Ascending aorta (tissue), 2 donors: ENCODE data around the gene TNFRSF25. TPM values are rescaled to one million over a fixed set of nuclear protein-coding genes. Genes with fewer than 3 reads are reported as not detected.
A peak's percentile ranks its signal among the peaks of the same experiment; 100 is the strongest.

ENCODE experiments used
- DNase-seq, 2 donors: peaks; one replicate each; pipeline ENCODE4 v3.0.0-alpha.2; 2019; ENCODE audit warnings: low spot score in 2 of 2
- H3K27ac ChIP-seq, 2 donors: fragments of 200-600 bp; sonication (generic); one replicate each; pipeline ENCODE4 v1.5.1; 2016 to 2017; ENCODE audit warnings: mild to moderate bottlenecking in 1 of 2
- H3K27me3 ChIP-seq: fragments of 200-600 bp; sonication (generic); one replicate; pipeline ENCODE4 v1.5.1; 2017
- H3K36me3 ChIP-seq, 2 donors: fragments of 200-600 bp; sonication (generic); one replicate each; pipeline ENCODE4 v1.5.1; 2016
- H3K4me1 ChIP-seq, 2 donors: fragments of 200-600 bp; sonication (generic); one replicate each; pipeline ENCODE4 v1.5.1; 2016 to 2017; ENCODE audit warnings: mild to moderate bottlenecking in 1 of 2
- H3K4me3 ChIP-seq, 2 donors: fragments of 200-600 bp; sonication (generic); one replicate each; pipeline ENCODE4 v1.5.1; 2016 to 2017; ENCODE audit warnings: mild to moderate bottlenecking in 1 of 2
- H3K9me3 ChIP-seq, 2 donors: fragments of 200-600 bp; sonication (generic); one replicate each; pipeline ENCODE4 v1.5.1; 2016
- intact Hi-C: fragments of 100-400 bp; cut with DNase I; formaldehyde crosslinking; loops from one replicate; pipeline ENCODE4 v1.15.1; 2023
- total RNA-seq: library from RNA; depleted of rRNA; stranded (reverse); fragments of >200 nt; gene quantifications from one replicate; pipeline ENCODE4 v1.1.0, GENCODE V29; 2016
- TF ChIP-seq, protein P1 (sequence below), 3 experiments: fragments of 200-600 bp in 2 of 3; fragments of 450-650 bp in 1 of 3; sonication (generic) in 2 of 3; IDR thresholded peaks; one replicate each; pipeline ENCODE4 v1.5.1; 2016 to 2019; ENCODE audit warnings: antibody characterized with exemption in 3 of 3, mild to moderate bottlenecking in 1 of 3, moderate library complexity in 1 of 3

The TNFRSF25 gene
- total RNA-seq, 1 donor from 2014 or later: 18.0 TPM

DNA sequence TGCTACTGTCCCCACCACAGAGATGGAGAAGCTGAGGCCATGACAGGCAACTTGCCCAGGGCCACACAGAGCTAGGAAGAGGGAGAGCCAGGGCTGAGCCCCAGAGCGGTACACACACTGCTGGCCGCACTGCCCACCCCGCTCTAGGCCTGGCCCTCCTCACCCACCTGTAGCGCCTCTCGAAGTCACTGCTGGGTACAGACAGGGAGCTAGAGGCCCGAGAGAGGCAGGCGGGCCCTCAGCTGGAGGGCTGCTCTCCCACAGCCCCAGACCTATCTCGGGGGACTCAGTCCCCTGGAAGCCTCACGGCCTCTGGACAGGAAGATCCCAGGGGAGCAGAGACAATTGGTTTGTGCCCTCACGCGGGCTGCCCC, 42.8 kb upstream of the TNFRSF25 start:
- no peaks in the 10 kb centered on the region for H3K9me3 ChIP-seq
- TF ChIP-seq, protein P1, sequence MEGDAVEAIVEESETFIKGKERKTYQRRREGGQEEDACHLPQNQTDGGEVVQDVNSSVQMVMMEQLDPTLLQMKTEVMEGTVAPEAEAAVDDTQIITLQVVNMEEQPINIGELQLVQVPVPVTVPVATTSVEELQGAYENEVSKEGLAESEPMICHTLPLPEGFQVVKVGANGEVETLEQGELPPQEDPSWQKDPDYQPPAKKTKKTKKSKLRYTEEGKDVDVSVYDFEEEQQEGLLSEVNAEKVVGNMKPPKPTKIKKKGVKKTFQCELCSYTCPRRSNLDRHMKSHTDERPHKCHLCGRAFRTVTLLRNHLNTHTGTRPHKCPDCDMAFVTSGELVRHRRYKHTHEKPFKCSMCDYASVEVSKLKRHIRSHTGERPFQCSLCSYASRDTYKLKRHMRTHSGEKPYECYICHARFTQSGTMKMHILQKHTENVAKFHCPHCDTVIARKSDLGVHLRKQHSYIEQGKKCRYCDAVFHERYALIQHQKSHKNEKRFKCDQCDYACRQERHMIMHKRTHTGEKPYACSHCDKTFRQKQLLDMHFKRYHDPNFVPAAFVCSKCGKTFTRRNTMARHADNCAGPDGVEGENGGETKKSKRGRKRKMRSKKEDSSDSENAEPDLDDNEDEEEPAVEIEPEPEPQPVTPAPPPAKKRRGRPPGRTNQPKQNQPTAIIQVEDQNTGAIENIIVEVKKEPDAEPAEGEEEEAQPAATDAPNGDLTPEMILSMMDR (IDR thresholded peaks at IDR 0.05): no peak
- H3K36me3 ChIP-seq: no peaks in the 10 kb centered on the region
- H3K4me3 ChIP-seq: no peak overlapping the region
- DNase-seq: no peak
- peaks cover 6 to 8% of the 10 kb centered on the region in 2 donors for H3K4me1 ChIP-seq
- intact Hi-C loops: no loop called here
- H3K27me3 ChIP-seq: no peaks in the 10 kb centered on the region
- no peak overlapping the region for H3K27ac ChIP-seq

DNA sequence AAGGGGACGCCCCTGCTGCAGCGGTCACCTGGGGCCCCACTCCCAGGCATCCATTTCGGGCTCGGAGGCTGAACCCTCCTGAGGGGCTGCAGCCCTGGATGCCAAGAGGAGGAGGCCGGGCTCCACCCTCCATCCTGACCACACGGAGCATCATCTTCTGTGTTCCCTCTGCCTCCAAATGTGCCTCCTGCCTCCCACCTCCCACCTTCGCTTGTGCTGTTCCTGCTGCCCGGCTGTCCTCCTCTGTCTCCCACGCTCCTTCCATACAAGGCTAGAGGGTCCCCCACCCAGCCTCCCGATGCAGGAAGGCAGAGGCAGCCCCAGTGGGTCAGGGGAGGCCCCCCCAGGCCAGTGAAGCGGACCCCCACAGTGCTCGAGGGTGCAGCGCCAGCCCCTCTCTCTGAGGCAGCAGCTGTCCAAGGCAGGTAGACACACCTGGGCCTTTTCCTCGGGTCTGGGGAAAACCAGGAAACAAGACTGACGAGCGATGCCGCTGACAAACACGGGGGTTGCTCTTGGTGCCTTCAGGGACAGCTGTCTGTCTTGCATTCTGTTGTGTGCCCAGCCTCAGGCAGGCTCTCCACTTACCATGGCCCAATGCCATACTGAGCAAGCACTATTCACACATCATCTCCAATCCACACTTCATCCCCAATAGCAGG, 42.3 kb upstream of the TNFRSF25 start:
- no peak for DNase-seq

DNA sequence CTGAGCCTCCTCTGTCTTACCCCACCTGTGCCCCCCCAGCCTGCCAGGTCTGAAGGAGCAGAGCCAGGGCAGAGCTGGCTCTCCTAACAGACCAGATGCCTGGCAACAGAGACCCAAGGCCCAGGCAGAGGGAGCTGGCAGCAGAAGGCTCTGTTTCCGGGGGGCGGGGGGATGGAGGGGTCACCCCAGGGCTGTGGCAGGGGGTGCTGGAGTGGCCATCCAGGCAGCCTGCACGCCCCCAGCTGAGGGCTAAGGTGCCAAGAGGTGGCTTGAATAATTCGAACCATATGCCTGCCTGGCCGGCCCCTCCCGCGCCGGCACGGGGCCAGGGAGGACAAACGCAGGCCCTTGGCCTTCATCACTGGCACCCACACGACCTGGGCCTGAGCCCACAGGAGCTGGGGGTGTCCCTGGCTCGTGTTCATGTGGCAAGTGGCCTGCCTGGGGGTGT, 41.5 kb upstream of the TNFRSF25 start:
- TF ChIP-seq, protein P1 (IDR thresholded peaks at IDR 0.05): no peak
- DNase-seq: no peak
- intact Hi-C loops: no loop called here
- H3K4me3 ChIP-seq: no peak overlapping the region
- H3K27ac ChIP-seq: peak overlapping the region in 1 of 2 donors; percentile 37
- H3K9me3 ChIP-seq: no peaks in the 10 kb centered on the region
- H3K27me3 ChIP-seq: no peaks in the 10 kb centered on the region
- no peaks in the 10 kb centered on the region for H3K36me3 ChIP-seq
- peaks cover 10 to 15% of the 10 kb centered on the region in 2 donors for H3K4me1 ChIP-seq

More for the DNA sequence above, 42.3 kb upstream of the TNFRSF25 start:
- Histone ChIP-seq H3K9me3 (no peaks in the 10 kb centered on the region), H3K27me3 (no peaks in the 10 kb centered on the region), H3K27ac (no peak overlapping the region), H3K4me3 (no peak overlapping the region), H3K4me1 (peaks cover 6 to 8% of the 10 kb centered on the region in 2 donors), H3K36me3 (no peaks in the 10 kb centered on the region)
- TF ChIP-seq, protein P1 (IDR thresholded peaks at IDR 0.05): no peak
- intact Hi-C loops: no loop called here

DNA sequence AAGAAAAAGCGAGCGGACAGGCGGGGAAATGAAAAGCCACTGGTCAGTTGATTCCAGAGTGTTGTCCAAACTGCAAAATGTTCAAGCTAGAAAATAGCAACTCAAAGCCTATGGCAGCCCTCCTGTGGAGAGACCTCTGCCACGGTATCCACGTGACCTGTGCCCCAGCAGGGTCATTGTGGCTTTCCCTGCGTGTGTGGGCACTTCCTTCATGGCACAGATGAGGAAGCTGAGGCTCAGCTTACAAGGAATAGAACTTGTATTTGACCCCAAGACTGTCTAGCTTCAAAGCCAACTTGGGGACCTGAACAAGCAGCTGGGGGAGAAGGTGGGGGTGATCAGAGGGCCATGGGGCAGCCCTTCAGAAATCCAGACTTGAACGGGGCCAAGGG, 41.1 kb upstream of the TNFRSF25 start:
- TF ChIP-seq, protein P1 (IDR thresholded peaks at IDR 0.05): no peak
- Histone ChIP-seq H3K36me3 (no peaks in the 10 kb centered on the region), H3K9me3 (no peaks in the 10 kb centered on the region), H3K27ac (no peak overlapping the region), H3K4me1 (peaks cover 14 to 19% of the 10 kb centered on the region in 2 donors), H3K27me3 (no peaks in the 10 kb centered on the region), H3K4me3 (no peak overlapping the region)
- no peak for DNase-seq
- intact Hi-C loops: no loop called here

DNA sequence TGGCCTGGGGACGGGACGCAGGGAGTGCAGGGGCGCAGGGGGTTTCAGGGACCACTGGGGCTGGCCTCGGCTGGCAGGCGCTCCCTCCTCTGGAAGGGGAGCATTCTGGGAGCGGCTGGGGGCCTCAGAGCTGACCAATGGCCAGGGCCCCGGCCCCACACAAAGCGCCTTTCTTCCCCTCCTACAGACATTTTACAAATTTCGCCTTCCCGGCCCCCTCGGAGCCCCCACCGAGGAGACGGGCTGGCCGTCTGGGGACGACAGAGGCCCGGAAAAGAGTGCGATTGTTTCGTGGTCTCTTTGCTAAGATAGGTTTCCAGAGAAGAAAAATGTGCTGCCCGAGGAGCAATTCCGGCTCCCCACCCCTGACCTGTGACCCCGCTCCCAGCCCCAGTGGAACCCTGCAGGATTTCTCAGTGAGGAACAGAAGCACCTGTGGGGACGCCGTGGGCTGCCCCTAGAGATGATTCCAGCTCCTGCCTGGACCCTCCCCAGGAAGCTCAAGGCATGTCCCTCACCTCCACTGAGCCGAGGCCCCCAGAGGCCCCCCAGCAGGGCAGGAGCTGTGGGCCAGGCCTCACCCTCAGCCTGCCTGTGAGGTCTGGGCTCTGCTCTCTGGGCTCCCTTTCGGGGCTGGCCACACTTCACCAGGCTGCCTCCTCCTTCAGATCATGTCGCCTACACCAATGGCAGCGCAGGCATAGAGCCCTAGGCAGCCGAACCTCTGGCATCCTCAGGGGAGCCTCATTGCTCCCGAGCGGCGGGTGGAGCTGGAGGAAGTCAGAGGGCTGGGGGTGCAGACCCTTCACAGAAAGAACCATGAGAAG, 40.5 kb upstream of the TNFRSF25 start:
- Histone ChIP-seq H3K9me3 (no peaks in the 10 kb centered on the region), H3K4me3 (no peak overlapping the region), H3K36me3 (no peaks in the 10 kb centered on the region), H3K4me1 (peaks cover 20 to 25% of the 10 kb centered on the region in 2 donors), H3K27me3 (no peaks in the 10 kb centered on the region), H3K27ac (no peak overlapping the region)
- DNase-seq: no peak
- TF ChIP-seq, protein P1 (IDR thresholded peaks at IDR 0.05): no peak
- intact Hi-C loops: no loop called here
